Measurements from ENCODE around the gene IZUMO1R.
"Not testable (repeated sequence)": the region's sequence is repeated elsewhere in the genome, so short reads cannot be mapped to it uniquely, and the experiment has no call there.

Gene IZUMO1R

GRCh38 chr11:94303966-94304958 lies at the start of gene IZUMO1R:
IZUMO1R (plus strand) TSS chr11:94304580; CDS start chr11:94305637, 1,057 bp downstream.
- H3K27me3 ChIP-seq (ENCODE audit: insufficient read depth, low read depth, severe bottlenecking), result no peaks in the 10 kb centered on the region
- no peak for DNase-seq
- no peak within 1 kb of the TSS for H3K27ac ChIP-seq
- H3K36me3 ChIP-seq, result no peaks in the 10 kb centered on the region
- TF ChIP-seq, protein P1, sequence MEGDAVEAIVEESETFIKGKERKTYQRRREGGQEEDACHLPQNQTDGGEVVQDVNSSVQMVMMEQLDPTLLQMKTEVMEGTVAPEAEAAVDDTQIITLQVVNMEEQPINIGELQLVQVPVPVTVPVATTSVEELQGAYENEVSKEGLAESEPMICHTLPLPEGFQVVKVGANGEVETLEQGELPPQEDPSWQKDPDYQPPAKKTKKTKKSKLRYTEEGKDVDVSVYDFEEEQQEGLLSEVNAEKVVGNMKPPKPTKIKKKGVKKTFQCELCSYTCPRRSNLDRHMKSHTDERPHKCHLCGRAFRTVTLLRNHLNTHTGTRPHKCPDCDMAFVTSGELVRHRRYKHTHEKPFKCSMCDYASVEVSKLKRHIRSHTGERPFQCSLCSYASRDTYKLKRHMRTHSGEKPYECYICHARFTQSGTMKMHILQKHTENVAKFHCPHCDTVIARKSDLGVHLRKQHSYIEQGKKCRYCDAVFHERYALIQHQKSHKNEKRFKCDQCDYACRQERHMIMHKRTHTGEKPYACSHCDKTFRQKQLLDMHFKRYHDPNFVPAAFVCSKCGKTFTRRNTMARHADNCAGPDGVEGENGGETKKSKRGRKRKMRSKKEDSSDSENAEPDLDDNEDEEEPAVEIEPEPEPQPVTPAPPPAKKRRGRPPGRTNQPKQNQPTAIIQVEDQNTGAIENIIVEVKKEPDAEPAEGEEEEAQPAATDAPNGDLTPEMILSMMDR (IDR thresholded peaks at IDR 0.05; ENCODE audit: low read depth, low read length), result no peak
- no peak within 1 kb of the TSS for H3K4me3 ChIP-seq (ENCODE audit: low read depth, low read length)
- no peaks in the 10 kb centered on the region for H3K9me3 ChIP-seq (ENCODE audit: severe bottlenecking)

GRCh38 chr11:94271885-94272372 lies 32.5 kb upstream of the IZUMO1R start:
- no peak overlapping the region for H3K4me3 ChIP-seq (ENCODE audit: low read depth, low read length)
- no peaks in the 10 kb centered on the region for H3K9me3 ChIP-seq (ENCODE audit: severe bottlenecking)
- no peaks in the 10 kb centered on the region for H3K27me3 ChIP-seq (ENCODE audit: insufficient read depth, low read depth, severe bottlenecking)
- H3K36me3 ChIP-seq, result no peaks in the 10 kb centered on the region
- DNase-seq, result no peak
- TF ChIP-seq, protein P1 (IDR thresholded peaks at IDR 0.05; ENCODE audit: low read depth, low read length), result no peak
- H3K27ac ChIP-seq, result no peak overlapping the region

- TF ChIP-seq, protein P1 (IDR thresholded peaks at IDR 0.05; ENCODE audit: low read depth, low read length), result no peak
- Histone ChIP-seq H3K9me3 (ENCODE audit: severe bottlenecking) (no peaks in the 10 kb centered on the region), H3K36me3 (no peaks in the 10 kb centered on the region), H3K27me3 (ENCODE audit: insufficient read depth, low read depth, severe bottlenecking) (no peaks in the 10 kb centered on the region), H3K4me3 (ENCODE audit: low read depth, low read length) (no peak overlapping the region), H3K27ac (no peak overlapping the region)
- DNase-seq, result no peak
These were observed 31.6 kb upstream of the IZUMO1R start for GRCh38 chr11:94272738-94273313.

- TF ChIP-seq, protein P1 (IDR thresholded peaks at IDR 0.05; ENCODE audit: low read depth, low read length), result no peak
- no peaks in the 10 kb centered on the region for H3K27me3 ChIP-seq (ENCODE audit: insufficient read depth, low read depth, severe bottlenecking)
- H3K4me3 ChIP-seq (ENCODE audit: low read depth, low read length), result no peak overlapping the region
- H3K27ac ChIP-seq, result no peak overlapping the region
- H3K36me3 ChIP-seq, result no peaks in the 10 kb centered on the region
- no peaks in the 10 kb centered on the region for H3K9me3 ChIP-seq (ENCODE audit: severe bottlenecking)
- no peak for DNase-seq
These were observed 28.4 kb upstream of the IZUMO1R start for GRCh38 chr11:94275961-94276360.

- H3K4me3 ChIP-seq (ENCODE audit: low read depth, low read length), result no peak overlapping the region
- H3K27ac ChIP-seq, result no peak overlapping the region
- H3K36me3 ChIP-seq, result no peaks in the 10 kb centered on the region
- no peaks in the 10 kb centered on the region for H3K27me3 ChIP-seq (ENCODE audit: insufficient read depth, low read depth, severe bottlenecking)
- no peaks in the 10 kb centered on the region for H3K9me3 ChIP-seq (ENCODE audit: severe bottlenecking)
- TF ChIP-seq, protein P1 (IDR thresholded peaks at IDR 0.05; ENCODE audit: low read depth, low read length), result no peak
- no peak for DNase-seq
These were observed 27.4 kb upstream of the IZUMO1R start for GRCh38 chr11:94276943-94277342.

GRCh38 chr11:94278207-94278606 lies 26.2 kb upstream of the IZUMO1R start:
- H3K36me3 ChIP-seq; H3K27me3 ChIP-seq (ENCODE audit: insufficient read depth, low read depth, severe bottlenecking); H3K9me3 ChIP-seq (ENCODE audit: severe bottlenecking); DNase-seq; H3K27ac ChIP-seq; H3K4me3 ChIP-seq (ENCODE audit: low read depth, low read length): not testable (repeated sequence)
